HepG2 (cell line): Measurements from ENCODE around the gene ODC1. TPM values are rescaled to one million over a fixed set of nuclear protein-coding genes. Genes with fewer than 3 reads are reported as not detected.
A peak's percentile ranks its signal among the peaks of the same experiment; 100 is the strongest.

Source experiments
- ADNP ChIP-seq: sonication (generic); formaldehyde crosslinking; IDR thresholded peaks from 2 replicates; pipeline ENCODE4 v1.4.0; 2020; ENCODE audit warnings: missing genetic modification reagents
- ARID2 ChIP-seq: sonication (generic); formaldehyde crosslinking; IDR thresholded peaks from 2 replicates; pipeline ENCODE4 v1.8.1; 2022; ENCODE audit warnings: mild to moderate bottlenecking, missing genetic modification reagents, borderline replicate concordance
- ASH2L ChIP-seq: fragments of 300-600, 200-600 bp; sonication (generic); IDR thresholded peaks from 2 replicates; pipeline ENCODE4 v1.7.0; 2017; ENCODE audit warnings: low read depth, mild to moderate bottlenecking, moderate library complexity, mixed read lengths, low read length; ENCODE audit not compliant: insufficient read length
- BORCS8-MEF2B ChIP-seq: sonication (generic); formaldehyde crosslinking; IDR thresholded peaks from 2 replicates; pipeline ENCODE4 v1.8.0; 2022; ENCODE audit warnings: mild to moderate bottlenecking, missing genetic modification reagents
- CBFB ChIP-seq: sonication (generic); formaldehyde crosslinking; IDR thresholded peaks from 2 replicates; pipeline ENCODE4 v1.4.0; 2020; ENCODE audit warnings: missing genetic modification reagents
- KDM1A ChIP-seq: IDR thresholded peaks from 2 replicates; pipeline ENCODE4 v1.6.1; 2016; ENCODE audit warnings: missing compliant biosample characterization
- KDM5B ChIP-seq: sonication (generic); formaldehyde crosslinking; IDR thresholded peaks from 2 replicates; pipeline ENCODE4 v1.4.0; 2020; ENCODE audit warnings: missing genetic modification reagents, mild to moderate bottlenecking, borderline replicate concordance
- MTA3 ChIP-seq: sonication (generic); formaldehyde crosslinking; IDR thresholded peaks from 2 replicates; pipeline ENCODE4 v1.4.0; 2020; ENCODE audit warnings: missing genetic modification reagents
- RXRA ChIP-seq: sonication (generic); formaldehyde crosslinking; IDR thresholded peaks from 2 replicates; pipeline ENCODE4 v1.5.1; 2020; ENCODE audit warnings: missing genetic modification reagents
- SOX13 ChIP-seq, 3 experiments: fragments of 450-650 bp in 1 of 3; sonication (generic) in 1 of 3; formaldehyde crosslinking in 1 of 3; IDR thresholded peaks in 2 of 3; conservative IDR thresholded peaks in 1 of 3; 2 replicates each; pipeline versions ENCODE4 v1.5.0 to v1.6.1; 2016 to 2020; ENCODE audit warnings: antibody characterized with exemption in 1 of 3, mild to moderate bottlenecking in 1 of 3, missing compliant biosample characterization in 1 of 3, missing genetic modification reagents in 1 of 3, moderate library complexity in 1 of 3
- ZNF484 ChIP-seq: sonication (generic); formaldehyde crosslinking; IDR thresholded peaks from 2 replicates; pipeline ENCODE4 v1.5.1; 2020; ENCODE audit warnings: mild to moderate bottlenecking, low read depth, missing genetic modification reagents, borderline replicate concordance
- ZNF496 ChIP-seq: sonication (generic); formaldehyde crosslinking; IDR thresholded peaks from 2 replicates; pipeline ENCODE4 v1.8.1; 2023; ENCODE audit warnings: mild to moderate bottlenecking, moderate library complexity, missing genetic modification reagents; ENCODE audit not compliant: insufficient replicate concordance
- polyA plus RNA-seq, 8 experiments: library from polyadenylated mRNA; depleted of rRNA in 3 of 8; stranded (reverse) in 7 of 8; unstranded in 1 of 8; fragments of >200 nt; fragmentation: Illumina TruSeq in 4 of 8; extraction: Trizol in 4 of 8; gene quantifications; 2 replicates each; pipeline versions ENCODE4 v1.2.1 to v1.2.3, GENCODE V29; 2011 to 2016; ENCODE audit warnings: low read depth in 4 of 8, missing spikeins in 1 of 8, mixed read lengths in 1 of 8; ENCODE audit not compliant: insufficient read depth in 1 of 8
- total RNA-seq, 5 experiments: library from RNA; depleted of rRNA; stranded (reverse); fragments of >200 nt; fragmentation: Illumina TruSeq; extraction: Trizol; gene quantifications; 2 replicates each; pipeline ENCODE4 v1.2.3, GENCODE V29; 2016; ENCODE audit warnings: low read depth in 1 of 5
- TF ChIP-seq, protein P1 (sequence below): sonication (generic); formaldehyde crosslinking; IDR thresholded peaks from 2 replicates; pipeline ENCODE4 v1.4.0; 2020; ENCODE audit warnings: missing genetic modification reagents
- TF ChIP-seq, protein P2 (sequence below): sonication (generic); formaldehyde crosslinking; conservative IDR thresholded peaks from 2 replicates; pipeline ENCODE4 v1.4.0; 2020; ENCODE audit warnings: missing genetic modification reagents
- TF ChIP-seq, protein P3 (sequence below): sonication (generic); formaldehyde crosslinking; IDR thresholded peaks from 2 replicates; pipeline ENCODE4 v1.5.0; 2020; ENCODE audit warnings: missing genetic modification reagents, mild to moderate bottlenecking, borderline replicate concordance
- TF ChIP-seq, protein P4 (sequence below): fragments of 450-650 bp; IDR thresholded peaks from 2 replicates; pipeline ENCODE4 v1.6.1; 2017; ENCODE audit warnings: mild to moderate bottlenecking
- TF ChIP-seq, protein P5 (sequence below), 2 experiments: sonication (generic) in 1 of 2; formaldehyde crosslinking in 1 of 2; IDR thresholded peaks; 2 replicates each; pipeline versions ENCODE4 v1.5.1 to v1.6.1; 2011 to 2020; ENCODE audit warnings: borderline replicate concordance in 1 of 2, low read depth in 1 of 2, low read length in 1 of 2, mild to moderate bottlenecking in 1 of 2, missing genetic modification reagents in 1 of 2, moderate library complexity in 1 of 2

The ODC1 gene
- total and polyA plus RNA-seq, 2 of the 13 experiments (the other 11 are each of a cell fraction or from before 2014, with no cell fraction given), result 142 to 371 TPM

- TF ChIP-seq, protein P1, sequence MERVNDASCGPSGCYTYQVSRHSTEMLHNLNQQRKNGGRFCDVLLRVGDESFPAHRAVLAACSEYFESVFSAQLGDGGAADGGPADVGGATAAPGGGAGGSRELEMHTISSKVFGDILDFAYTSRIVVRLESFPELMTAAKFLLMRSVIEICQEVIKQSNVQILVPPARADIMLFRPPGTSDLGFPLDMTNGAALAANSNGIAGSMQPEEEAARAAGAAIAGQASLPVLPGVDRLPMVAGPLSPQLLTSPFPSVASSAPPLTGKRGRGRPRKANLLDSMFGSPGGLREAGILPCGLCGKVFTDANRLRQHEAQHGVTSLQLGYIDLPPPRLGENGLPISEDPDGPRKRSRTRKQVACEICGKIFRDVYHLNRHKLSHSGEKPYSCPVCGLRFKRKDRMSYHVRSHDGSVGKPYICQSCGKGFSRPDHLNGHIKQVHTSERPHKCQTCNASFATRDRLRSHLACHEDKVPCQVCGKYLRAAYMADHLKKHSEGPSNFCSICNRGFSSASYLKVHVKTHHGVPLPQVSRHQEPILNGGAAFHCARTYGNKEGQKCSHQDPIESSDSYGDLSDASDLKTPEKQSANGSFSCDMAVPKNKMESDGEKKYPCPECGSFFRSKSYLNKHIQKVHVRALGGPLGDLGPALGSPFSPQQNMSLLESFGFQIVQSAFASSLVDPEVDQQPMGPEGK (CRISPR knock-in tag), result peak; percentile 28; the same call in 1 of the 2 replicates
- TF ChIP-seq MTA3 (CRISPR knock-in tag) (no peak), ARID2 (CRISPR knock-in tag) (peak; percentile 65; the same call in 1 of the 2 replicates), ASH2L (no peak), KDM5B (CRISPR knock-in tag) (no peak; the same call in 1 of the 2 replicates), RXRA (peak; percentile 63; the same call in 1 of the 2 replicates), BORCS8-MEF2B (CRISPR knock-in tag) (peak; percentile 66; the same call in 1 of the 2 replicates), SOX13 (IDR thresholded peaks at IDR 0.05) (no peak), SOX13 (CRISPR knock-in tag; conservative IDR thresholded peaks at IDR 0.05 in 1 of 2, IDR thresholded peaks at IDR 0.05 in 1 of 2) (peak; percentile 21 to 49; a peak in 1 of 4 replicates), ZNF496 (CRISPR knock-in tag) (no peak), ZNF484 (no peak), KDM1A (no peak), ADNP (CRISPR knock-in tag) (no peak), CBFB (CRISPR knock-in tag) (peak; percentile 71)
- TF ChIP-seq, protein P2, sequence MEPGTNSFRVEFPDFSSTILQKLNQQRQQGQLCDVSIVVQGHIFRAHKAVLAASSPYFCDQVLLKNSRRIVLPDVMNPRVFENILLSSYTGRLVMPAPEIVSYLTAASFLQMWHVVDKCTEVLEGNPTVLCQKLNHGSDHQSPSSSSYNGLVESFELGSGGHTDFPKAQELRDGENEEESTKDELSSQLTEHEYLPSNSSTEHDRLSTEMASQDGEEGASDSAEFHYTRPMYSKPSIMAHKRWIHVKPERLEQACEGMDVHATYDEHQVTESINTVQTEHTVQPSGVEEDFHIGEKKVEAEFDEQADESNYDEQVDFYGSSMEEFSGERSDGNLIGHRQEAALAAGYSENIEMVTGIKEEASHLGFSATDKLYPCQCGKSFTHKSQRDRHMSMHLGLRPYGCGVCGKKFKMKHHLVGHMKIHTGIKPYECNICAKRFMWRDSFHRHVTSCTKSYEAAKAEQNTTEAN (CRISPR knock-in tag), result no peak; the same call in 1 of the 2 replicates
- TF ChIP-seq, protein P3, sequence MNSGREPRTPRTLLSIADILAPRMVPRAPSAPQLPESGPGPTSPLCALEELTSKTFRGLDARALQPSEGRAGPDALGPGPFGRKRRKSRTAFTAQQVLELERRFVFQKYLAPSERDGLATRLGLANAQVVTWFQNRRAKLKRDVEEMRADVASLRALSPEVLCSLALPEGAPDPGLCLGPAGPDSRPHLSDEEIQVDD (CRISPR knock-in tag), result no peak
- TF ChIP-seq, protein P4, sequence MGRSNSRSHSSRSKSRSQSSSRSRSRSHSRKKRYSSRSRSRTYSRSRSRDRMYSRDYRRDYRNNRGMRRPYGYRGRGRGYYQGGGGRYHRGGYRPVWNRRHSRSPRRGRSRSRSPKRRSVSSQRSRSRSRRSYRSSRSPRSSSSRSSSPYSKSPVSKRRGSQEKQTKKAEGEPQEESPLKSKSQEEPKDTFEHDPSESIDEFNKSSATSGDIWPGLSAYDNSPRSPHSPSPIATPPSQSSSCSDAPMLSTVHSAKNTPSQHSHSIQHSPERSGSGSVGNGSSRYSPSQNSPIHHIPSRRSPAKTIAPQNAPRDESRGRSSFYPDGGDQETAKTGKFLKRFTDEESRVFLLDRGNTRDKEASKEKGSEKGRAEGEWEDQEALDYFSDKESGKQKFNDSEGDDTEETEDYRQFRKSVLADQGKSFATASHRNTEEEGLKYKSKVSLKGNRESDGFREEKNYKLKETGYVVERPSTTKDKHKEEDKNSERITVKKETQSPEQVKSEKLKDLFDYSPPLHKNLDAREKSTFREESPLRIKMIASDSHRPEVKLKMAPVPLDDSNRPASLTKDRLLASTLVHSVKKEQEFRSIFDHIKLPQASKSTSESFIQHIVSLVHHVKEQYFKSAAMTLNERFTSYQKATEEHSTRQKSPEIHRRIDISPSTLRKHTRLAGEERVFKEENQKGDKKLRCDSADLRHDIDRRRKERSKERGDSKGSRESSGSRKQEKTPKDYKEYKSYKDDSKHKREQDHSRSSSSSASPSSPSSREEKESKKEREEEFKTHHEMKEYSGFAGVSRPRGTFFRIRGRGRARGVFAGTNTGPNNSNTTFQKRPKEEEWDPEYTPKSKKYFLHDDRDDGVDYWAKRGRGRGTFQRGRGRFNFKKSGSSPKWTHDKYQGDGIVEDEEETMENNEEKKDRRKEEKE, result no peak
- TF ChIP-seq, protein P5, sequence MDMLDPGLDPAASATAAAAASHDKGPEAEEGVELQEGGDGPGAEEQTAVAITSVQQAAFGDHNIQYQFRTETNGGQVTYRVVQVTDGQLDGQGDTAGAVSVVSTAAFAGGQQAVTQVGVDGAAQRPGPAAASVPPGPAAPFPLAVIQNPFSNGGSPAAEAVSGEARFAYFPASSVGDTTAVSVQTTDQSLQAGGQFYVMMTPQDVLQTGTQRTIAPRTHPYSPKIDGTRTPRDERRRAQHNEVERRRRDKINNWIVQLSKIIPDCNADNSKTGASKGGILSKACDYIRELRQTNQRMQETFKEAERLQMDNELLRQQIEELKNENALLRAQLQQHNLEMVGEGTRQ (IDR thresholded peaks at IDR 0.05; ENCODE audit: low read depth, low read length), result no peak
- TF ChIP-seq, protein P5 (CRISPR knock-in tag; IDR thresholded peaks at IDR 0.05; ENCODE audit: borderline replicate concordance), result no peak
Measured at GRCh38 chr2:10408649-10409579, 39.2 kb downstream of the ODC1 start (continued).
